ENCODE results near the gene SRGAP3. TPM values are rescaled to one million over a fixed set of nuclear protein-coding genes. Genes with fewer than 3 reads are reported as not detected.

SRGAP3 gene
- total RNA-seq, 8 experiments from 2014 or later, result 24.3 to 77.7 (median 51.0) TPM

- WGBS, 10 experiments, result 67 to 100% (median 100%) methylated on average over 1 to 3 of the region's 5 CpGs; no CpG with 5 or more reads in 4 of the 10 experiments
- peaks cover 2 to 15% of the 10 kb centered on the region in 2 donors for H3K4me1 ChIP-seq (replicated peaks in 1 of 2)
- in situ Hi-C loops (cut with MboI; ENCODE audit: low pct_unique_long_range_greater_than_20kb in 2 of 9, low sequenced_read_pairs in 9 of 9, unreplicated experiment in 9 of 9), result no loop called here
- no peak overlapping the region for H3K4me3 ChIP-seq
- ATAC-seq (replicated peaks in 6 of 8), result peak in 3 of 8 experiments; percentile 13 to 83 (median 41)
- no peak overlapping the region for H3K27ac ChIP-seq
Measured at GRCh38 chr3:9175421-9175820, 74.0 kb downstream of the SRGAP3 start.

- in situ Hi-C loops (cut with MboI; ENCODE audit: low pct_unique_long_range_greater_than_20kb in 2 of 9, low sequenced_read_pairs in 9 of 9, unreplicated experiment in 9 of 9), result no loop called here
- WGBS, 10 experiments, result 17 to 100% (median 96%) methylated on average over 1 to 2 of the region's 5 CpGs; no CpG with 5 or more reads in 4 of the 10 experiments
Measured at GRCh38 chr3:9173445-9173844, 76.0 kb downstream of the SRGAP3 start.

GRCh38 chr3:9172851-9173321, 76.6 kb downstream of the SRGAP3 start:
- Histone ChIP-seq H3K27ac (no peak overlapping the region), H3K4me3 (no peak overlapping the region), H3K4me1 (replicated peaks in 1 of 2) (peaks cover 10 to 13% of the 10 kb centered on the region in 2 donors)
- in situ Hi-C loops (cut with MboI; ENCODE audit: low pct_unique_long_range_greater_than_20kb in 2 of 9, low sequenced_read_pairs in 9 of 9, unreplicated experiment in 9 of 9), result no loop called here
- 0 to 93% (median 60%) methylated on average over 1 to 5 of the region's 11 CpGs; no CpG with 5 or more reads in 4 of the 10 experiments for WGBS, 10 experiments
- peak; percentile 23 to 95 (median 68) for ATAC-seq (replicated peaks in 6 of 8)

More at GRCh38 chr3:9173445-9173844, 76.0 kb downstream of the SRGAP3 start:
- Histone ChIP-seq H3K4me1 (replicated peaks in 1 of 2) (peaks cover 6 to 12% of the 10 kb centered on the region in 2 donors), H3K4me3 (no peak overlapping the region), H3K27ac (no peak overlapping the region)
- peak in 1 of 8 experiments; percentile 9 for ATAC-seq (replicated peaks in 6 of 8)

GRCh38 chr3:9170851-9171160, 78.6 kb downstream of the SRGAP3 start:
- peaks cover 12 to 21% of the 10 kb centered on the region in 2 donors for H3K4me1 ChIP-seq (replicated peaks in 1 of 2)
- in situ Hi-C loops (cut with MboI; ENCODE audit: low pct_unique_long_range_greater_than_20kb in 2 of 9, low sequenced_read_pairs in 9 of 9, unreplicated experiment in 9 of 9), result no loop called here
- no peak overlapping the region for H3K27ac ChIP-seq
- 100% methylated on average over 1 of the region's 5 CpGs; no CpG with 5 or more reads in 8 of the 10 experiments for WGBS, 10 experiments
- no peak for ATAC-seq (replicated peaks in 6 of 8)
- no peak overlapping the region for H3K4me3 ChIP-seq

GRCh38 chr3:9169956-9170850, 79.2 kb downstream of the SRGAP3 start:
- WGBS, 10 experiments, result 47 to 100% (median 92%) methylated on average over 1 to 7 of the region's 18 CpGs; no CpG with 5 or more reads in 4 of the 10 experiments
- H3K4me1 ChIP-seq (replicated peaks in 1 of 2), result peaks cover 12 to 20% of the 10 kb centered on the region in 2 donors
- no peak overlapping the region for H3K4me3 ChIP-seq
- in situ Hi-C loops (cut with MboI; ENCODE audit: low pct_unique_long_range_greater_than_20kb in 2 of 9, low sequenced_read_pairs in 9 of 9, unreplicated experiment in 9 of 9), result no loop called here
- peak in 1 of 8 experiments; percentile 7 for ATAC-seq (replicated peaks in 6 of 8)
- no peak overlapping the region for H3K27ac ChIP-seq

GRCh38 chr3:9169326-9169725, 80.1 kb downstream of the SRGAP3 start:
- peaks cover 11 to 15% of the 10 kb centered on the region in 2 donors for H3K4me1 ChIP-seq (replicated peaks in 1 of 2)
- H3K4me3 ChIP-seq, result no peak overlapping the region
- 40 to 100% (median 100%) methylated on average over 1 of the region's 1 CpG; no CpG with 5 or more reads in 3 of the 10 experiments for WGBS, 10 experiments
- in situ Hi-C loops (cut with MboI; ENCODE audit: low pct_unique_long_range_greater_than_20kb in 2 of 9, low sequenced_read_pairs in 9 of 9, unreplicated experiment in 9 of 9), result no loop called here
- no peak for ATAC-seq (replicated peaks in 6 of 8)
- H3K27ac ChIP-seq, result no peak overlapping the region

- Histone ChIP-seq H3K27ac (no peak overlapping the region), H3K4me3 (no peak overlapping the region), H3K4me1 (replicated peaks in 1 of 2) (peaks cover 10 to 14% of the 10 kb centered on the region in 2 donors)
- ATAC-seq (replicated peaks in 6 of 8), result peak; percentile 25 to 59 (median 52)
- in situ Hi-C loops (cut with MboI; ENCODE audit: low pct_unique_long_range_greater_than_20kb in 2 of 9, low sequenced_read_pairs in 9 of 9, unreplicated experiment in 9 of 9), result no loop called here
- WGBS, 10 experiments, result 49 to 100% (median 76%) methylated on average over 2 to 8 of the region's 8 CpGs; no CpG with 5 or more reads in 1 of the 10 experiments
Measured at GRCh38 chr3:9168241-9168741, 81.2 kb downstream of the SRGAP3 start.

- Histone ChIP-seq H3K27ac (no peak overlapping the region), H3K4me1 (replicated peaks in 1 of 2) (peaks cover 10 to 12% of the 10 kb centered on the region in 2 donors), H3K4me3 (no peak overlapping the region)
- in situ Hi-C loops (cut with MboI; ENCODE audit: low pct_unique_long_range_greater_than_20kb in 2 of 9, low sequenced_read_pairs in 9 of 9, unreplicated experiment in 9 of 9), result no loop called here
- peak in 5 of 8 experiments; percentile 51 to 82 (median 60) for ATAC-seq (replicated peaks in 6 of 8)
- whole genome bisulfite sequencing, 10 experiments, result 20 to 100% (median 89%) methylated on average over 1 to 2 of the region's 2 CpGs; no CpG with 5 or more reads in 4 of the 10 experiments
Measured at GRCh38 chr3:9167222-9167621, 82.2 kb downstream of the SRGAP3 start.

GRCh38 chr3:9165421-9165820, 84.0 kb downstream of the SRGAP3 start:
- no peak for ATAC-seq (replicated peaks in 6 of 8)
- peaks cover 10 to 12% of the 10 kb centered on the region in 2 donors for H3K4me1 ChIP-seq (replicated peaks in 1 of 2)
- H3K4me3 ChIP-seq, result no peak overlapping the region
- WGBS, 10 experiments, result 23 to 100% (median 98%) methylated on average over 1 to 5 of the region's 5 CpGs; no CpG with 5 or more reads in 3 of the 10 experiments
- H3K27ac ChIP-seq, result no peak overlapping the region
- in situ Hi-C loops (cut with MboI; ENCODE audit: low pct_unique_long_range_greater_than_20kb in 2 of 9, low sequenced_read_pairs in 9 of 9, unreplicated experiment in 9 of 9), result no loop called here

GRCh38 chr3:9163289-9163688, 86.2 kb downstream of the SRGAP3 start:
- H3K4me1 ChIP-seq (replicated peaks in 1 of 2), result peaks cover 11 to 19% of the 10 kb centered on the region in 2 donors
- whole genome bisulfite sequencing, 10 experiments, result 90 to 100% (median 98%) methylated on average over 1 to 9 of the region's 12 CpGs; no CpG with 5 or more reads in 3 of the 10 experiments
- ATAC-seq (replicated peaks in 6 of 8), result no peak
- H3K27ac ChIP-seq, result no peak overlapping the region
- in situ Hi-C loops (cut with MboI; ENCODE audit: low pct_unique_long_range_greater_than_20kb in 2 of 9, low sequenced_read_pairs in 9 of 9, unreplicated experiment in 9 of 9), result no loop called here
- H3K4me3 ChIP-seq, result no peak overlapping the region

GRCh38 chr3:9161811-9162210, 87.6 kb downstream of the SRGAP3 start:
- in situ Hi-C loops (cut with MboI; ENCODE audit: low pct_unique_long_range_greater_than_20kb in 2 of 9, low sequenced_read_pairs in 9 of 9, unreplicated experiment in 9 of 9), result no loop called here
- no peak overlapping the region for H3K27ac ChIP-seq
- no peak overlapping the region for H3K4me3 ChIP-seq
- WGBS, 10 experiments, result 60 to 100% (median 83%) methylated on average over 1 of the region's 1 CpG; no CpG with 5 or more reads in 3 of the 10 experiments
- peaks cover 8 to 16% of the 10 kb centered on the region in 2 donors for H3K4me1 ChIP-seq (replicated peaks in 1 of 2)
- no peak for ATAC-seq (replicated peaks in 6 of 8)

GRCh38 chr3:9161298-9161697, 88.1 kb downstream of the SRGAP3 start:
- 20 to 100% (median 92%) methylated on average over 1 to 3 of the region's 4 CpGs; no CpG with 5 or more reads in 2 of the 10 experiments for WGBS, 10 experiments
- in situ Hi-C loops (cut with MboI; ENCODE audit: low pct_unique_long_range_greater_than_20kb in 2 of 9, low sequenced_read_pairs in 9 of 9, unreplicated experiment in 9 of 9), result no loop called here

More at GRCh38 chr3:9161298-9161697, 88.1 kb downstream of the SRGAP3 start:
- Histone ChIP-seq H3K4me1 (replicated peaks in 1 of 2) (peaks cover 8 to 15% of the 10 kb centered on the region in 2 donors), H3K27ac (no peak overlapping the region), H3K4me3 (no peak overlapping the region)
- ATAC-seq (replicated peaks in 6 of 8), result no peak
